ENCODE data around the gene IL7R.

IL7R gene

DNA sequence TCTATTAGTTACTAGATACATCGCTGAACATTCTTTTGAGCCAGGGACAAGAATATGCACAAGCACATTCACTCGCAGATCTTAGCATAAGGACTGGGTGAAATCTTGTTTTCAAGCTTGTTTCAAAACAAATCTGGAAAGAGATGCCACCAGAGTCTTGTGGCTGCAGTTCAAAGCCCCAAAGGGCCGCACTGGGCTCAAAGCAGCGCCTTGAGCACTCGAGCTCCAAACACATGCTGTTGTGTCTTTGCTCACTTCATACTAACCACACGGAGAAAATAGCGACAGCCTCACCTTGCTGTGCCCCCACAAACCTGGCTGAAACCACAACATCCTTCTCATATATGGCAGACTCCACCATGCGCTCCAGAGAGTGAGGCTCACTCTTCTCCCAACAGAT, 34.2 kb upstream of the IL7R start:
- no peak overlapping the region for H3K4me3 ChIP-seq (ENCODE audit: low read depth, low read length)
- H3K79me2 ChIP-seq (ENCODE audit: control insufficient read depth, insufficient read depth, low read length, unreplicated experiment), result no peaks in the 10 kb centered on the region
- no peaks in the 10 kb centered on the region for H3K27me3 ChIP-seq (ENCODE audit: insufficient read depth, low read length)
- H3K4me1 ChIP-seq (ENCODE audit: control insufficient read depth, insufficient read depth, low read length, unreplicated experiment), result no peaks in the 10 kb centered on the region
- no peak overlapping the region for H2AFZ ChIP-seq (ENCODE audit: low read length, unreplicated experiment)
- H3K27ac ChIP-seq (ENCODE audit: low read depth, low read length), result no peak overlapping the region
- H3K36me3 ChIP-seq (ENCODE audit: insufficient read depth, low read length), result no peaks in the 10 kb centered on the region

DNA sequence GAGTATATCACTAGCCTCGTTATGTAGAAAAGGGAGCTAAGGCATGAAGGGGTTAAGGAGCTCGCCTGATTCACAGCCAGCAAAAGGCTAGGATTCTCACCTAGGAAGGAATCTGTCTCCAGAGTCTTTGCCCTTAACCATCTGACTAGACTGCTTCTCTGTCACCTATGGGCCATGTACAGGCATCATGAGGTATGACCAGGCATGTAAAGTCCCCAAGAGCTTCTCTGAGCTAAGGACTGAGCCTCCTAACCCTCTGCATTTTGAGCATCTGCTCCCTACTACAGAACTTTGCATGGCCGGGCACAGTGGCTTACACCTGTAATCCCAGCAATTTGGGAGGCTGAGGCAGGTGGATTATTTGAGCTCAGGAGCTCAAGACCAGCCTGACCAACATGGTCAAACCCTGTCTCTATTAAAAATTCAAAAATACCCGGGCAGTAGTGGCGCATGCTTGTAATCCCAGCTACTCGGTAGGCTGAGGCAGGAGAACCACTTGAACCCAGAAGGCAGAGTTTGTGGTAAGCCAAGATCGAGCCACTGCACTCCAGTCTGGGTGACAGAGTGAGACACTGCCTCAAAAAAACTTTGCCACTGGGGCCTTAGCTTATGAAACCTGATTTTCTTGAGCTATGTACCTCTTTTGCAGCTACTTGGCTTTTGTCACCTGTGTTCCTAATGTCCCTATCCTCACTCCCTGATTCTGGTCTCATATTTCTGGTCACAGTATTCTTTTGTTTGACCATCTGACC, 33.2 kb upstream of the IL7R start:
- Histone ChIP-seq H3K36me3 (ENCODE audit: insufficient read depth, low read length) (no peaks in the 10 kb centered on the region), H2AFZ (ENCODE audit: low read length, unreplicated experiment) (no peak overlapping the region), H3K79me2 (ENCODE audit: control insufficient read depth, insufficient read depth, low read length, unreplicated experiment) (no peaks in the 10 kb centered on the region), H3K4me3 (ENCODE audit: low read depth, low read length) (no peak overlapping the region), H3K27me3 (ENCODE audit: insufficient read depth, low read length) (no peaks in the 10 kb centered on the region), H3K4me1 (ENCODE audit: control insufficient read depth, insufficient read depth, low read length, unreplicated experiment) (no peaks in the 10 kb centered on the region), H3K27ac (ENCODE audit: low read depth, low read length) (no peak overlapping the region)

DNA sequence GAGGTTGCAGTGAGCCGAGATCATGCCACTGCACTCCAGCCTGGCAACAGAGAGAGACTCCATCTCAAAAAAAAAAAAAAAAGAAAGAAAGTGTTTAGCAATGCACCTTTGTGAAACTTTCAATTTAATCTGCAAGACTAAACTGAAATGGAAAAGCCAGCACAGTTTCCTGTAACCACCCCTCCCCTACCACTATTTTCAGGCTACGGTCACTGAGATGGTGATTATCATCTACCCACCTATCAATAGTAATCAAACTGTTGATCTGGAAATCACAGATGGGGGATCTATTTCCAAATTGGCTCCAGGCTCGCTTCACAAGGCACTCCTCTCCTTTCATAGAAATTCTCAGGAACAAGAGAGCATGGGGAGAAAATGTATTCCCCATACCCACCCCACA, 30.6 kb upstream of the IL7R start:
- Histone ChIP-seq H3K27me3 (ENCODE audit: insufficient read depth, low read length) (no peaks in the 10 kb centered on the region), H3K4me3 (ENCODE audit: low read depth, low read length) (no peak overlapping the region), H3K79me2 (ENCODE audit: control insufficient read depth, insufficient read depth, low read length, unreplicated experiment) (no peaks in the 10 kb centered on the region), H3K4me1 (ENCODE audit: control insufficient read depth, insufficient read depth, low read length, unreplicated experiment) (no peaks in the 10 kb centered on the region), H3K36me3 (ENCODE audit: insufficient read depth, low read length) (no peaks in the 10 kb centered on the region), H3K27ac (ENCODE audit: low read depth, low read length) (no peak overlapping the region), H2AFZ (ENCODE audit: low read length, unreplicated experiment) (no peak overlapping the region)

DNA sequence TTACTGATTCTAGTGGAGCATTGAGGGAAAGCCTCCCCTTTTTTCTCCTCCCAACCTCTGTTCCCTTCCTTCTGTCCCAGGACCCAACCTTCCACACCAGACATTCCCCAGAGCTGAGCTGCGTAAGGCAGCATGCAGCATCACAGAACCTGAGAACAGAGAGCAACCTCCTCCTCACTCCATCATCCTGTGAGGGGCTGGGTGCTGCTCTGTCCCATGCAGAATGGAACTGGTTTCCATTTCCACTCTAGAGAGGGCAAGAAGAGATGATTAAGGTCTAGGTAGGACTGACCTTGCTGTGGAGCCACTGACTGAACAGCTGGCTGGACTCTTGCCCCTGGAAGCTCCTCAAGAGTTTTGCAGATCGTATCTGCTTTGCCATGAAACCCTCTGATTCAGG, 30.1 kb upstream of the IL7R start:
- Histone ChIP-seq H3K27me3 (ENCODE audit: insufficient read depth, low read length) (no peaks in the 10 kb centered on the region), H3K4me3 (ENCODE audit: low read depth, low read length) (no peak overlapping the region), H3K79me2 (ENCODE audit: control insufficient read depth, insufficient read depth, low read length, unreplicated experiment) (no peaks in the 10 kb centered on the region), H3K4me1 (ENCODE audit: control insufficient read depth, insufficient read depth, low read length, unreplicated experiment) (no peaks in the 10 kb centered on the region), H3K27ac (ENCODE audit: low read depth, low read length) (no peak overlapping the region), H2AFZ (ENCODE audit: low read length, unreplicated experiment) (no peak overlapping the region), H3K36me3 (ENCODE audit: insufficient read depth, low read length) (no peaks in the 10 kb centered on the region)

DNA sequence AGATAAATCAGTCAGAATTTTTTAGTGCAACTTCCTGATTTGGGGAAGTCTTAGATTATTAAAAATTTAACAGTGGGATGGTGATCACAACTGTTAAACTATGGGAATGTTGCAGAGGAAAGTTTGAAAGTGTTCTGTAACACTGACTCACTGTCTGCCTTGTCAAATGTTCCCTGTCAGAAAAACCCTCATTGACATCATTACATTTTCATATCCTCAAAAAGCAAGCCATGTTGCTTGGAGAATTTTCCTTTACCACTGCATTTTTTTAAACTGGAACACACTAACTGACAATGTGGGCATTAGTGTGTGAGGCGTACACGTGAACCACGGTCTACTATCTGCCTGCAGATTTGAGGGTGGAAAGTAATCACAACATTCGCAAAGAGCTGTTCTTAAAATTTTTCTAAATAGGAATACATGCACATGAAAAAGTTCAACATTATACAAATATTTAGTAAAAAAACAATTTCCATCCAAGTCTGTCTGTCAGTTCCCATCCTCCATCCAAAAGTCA, 28.6 kb upstream of the IL7R start:
- Histone ChIP-seq H3K4me3 (ENCODE audit: low read depth, low read length) (no peak overlapping the region), H3K27ac (ENCODE audit: low read depth, low read length) (no peak overlapping the region), H3K79me2 (ENCODE audit: control insufficient read depth, insufficient read depth, low read length, unreplicated experiment) (no peaks in the 10 kb centered on the region), H3K27me3 (ENCODE audit: insufficient read depth, low read length) (no peaks in the 10 kb centered on the region), H3K4me1 (ENCODE audit: control insufficient read depth, insufficient read depth, low read length, unreplicated experiment) (no peaks in the 10 kb centered on the region), H2AFZ (ENCODE audit: low read length, unreplicated experiment) (no peak overlapping the region), H3K36me3 (ENCODE audit: insufficient read depth, low read length) (no peaks in the 10 kb centered on the region)

DNA sequence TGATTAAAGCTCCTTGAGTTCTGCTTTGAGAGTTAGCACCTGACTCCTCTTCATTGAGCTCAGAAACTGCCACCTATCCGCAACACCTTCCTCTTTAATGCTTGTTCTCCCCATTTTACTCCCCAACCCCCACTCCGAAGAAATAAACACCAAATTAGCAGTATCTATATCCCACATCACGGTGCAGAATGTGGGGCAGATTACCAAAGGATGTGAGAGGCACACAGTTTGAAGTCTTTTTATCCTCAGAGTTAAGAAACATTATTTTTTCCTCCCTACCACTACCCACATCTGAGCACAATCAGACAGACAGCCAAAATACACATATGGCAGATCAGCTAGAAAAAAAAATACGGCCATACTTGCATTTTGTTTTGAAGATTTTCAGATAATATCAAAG, 26.1 kb upstream of the IL7R start:
- Histone ChIP-seq H3K36me3 (ENCODE audit: insufficient read depth, low read length) (no peaks in the 10 kb centered on the region), H3K4me3 (ENCODE audit: low read depth, low read length) (no peak overlapping the region), H2AFZ (ENCODE audit: low read length, unreplicated experiment) (no peak overlapping the region), H3K4me1 (ENCODE audit: control insufficient read depth, insufficient read depth, low read length, unreplicated experiment) (no peaks in the 10 kb centered on the region), H3K27me3 (ENCODE audit: insufficient read depth, low read length) (no peaks in the 10 kb centered on the region), H3K79me2 (ENCODE audit: control insufficient read depth, insufficient read depth, low read length, unreplicated experiment) (no peaks in the 10 kb centered on the region), H3K27ac (ENCODE audit: low read depth, low read length) (no peak overlapping the region)

DNA sequence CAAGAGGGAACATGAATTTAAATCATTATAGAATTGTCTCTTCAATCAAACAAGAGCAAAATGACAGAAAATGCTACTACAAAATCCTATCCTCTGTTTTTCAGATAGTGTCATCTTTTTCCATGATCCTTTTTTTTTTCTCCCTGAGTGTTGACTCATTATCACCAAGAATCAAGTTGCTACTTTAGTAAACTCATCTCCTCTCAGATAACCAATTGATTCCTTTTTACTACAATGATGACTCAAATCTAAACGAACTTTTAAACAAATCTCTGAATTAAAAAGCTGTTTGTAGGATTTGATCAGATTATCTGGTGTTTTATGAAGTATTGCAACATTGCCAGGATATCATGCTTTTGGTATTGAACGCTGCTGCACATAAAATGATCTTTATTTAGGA, 23.9 kb upstream of the IL7R start:
- no peak overlapping the region for H3K4me3 ChIP-seq (ENCODE audit: low read depth, low read length)
- H3K4me1 ChIP-seq (ENCODE audit: control insufficient read depth, insufficient read depth, low read length, unreplicated experiment), result no peaks in the 10 kb centered on the region
- H3K36me3 ChIP-seq (ENCODE audit: insufficient read depth, low read length), result no peaks in the 10 kb centered on the region
- H3K27me3 ChIP-seq (ENCODE audit: insufficient read depth, low read length), result no peaks in the 10 kb centered on the region
- no peak overlapping the region for H2AFZ ChIP-seq (ENCODE audit: low read length, unreplicated experiment)
- no peaks in the 10 kb centered on the region for H3K79me2 ChIP-seq (ENCODE audit: control insufficient read depth, insufficient read depth, low read length, unreplicated experiment)
- no peak overlapping the region for H3K27ac ChIP-seq (ENCODE audit: low read depth, low read length)

DNA sequence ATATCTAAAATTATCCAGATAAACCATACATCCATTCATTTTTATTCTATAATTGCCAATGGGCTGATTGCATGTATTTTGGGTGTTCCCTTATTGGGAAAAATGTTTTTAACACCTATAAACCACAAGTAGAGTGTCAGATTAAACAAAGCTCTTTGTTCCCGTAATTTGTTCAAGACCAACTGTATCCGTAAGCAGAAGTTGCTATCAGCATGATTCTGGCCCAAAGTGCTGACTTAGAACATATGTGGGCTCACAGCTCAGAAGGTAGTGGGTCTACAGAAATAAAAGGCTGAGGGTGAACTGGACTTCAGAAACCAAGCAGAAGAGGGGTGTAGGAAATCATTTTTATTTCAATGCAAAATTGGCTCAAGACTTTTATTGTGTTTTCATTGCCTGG, 23.5 kb upstream of the IL7R start:
- peaks cover 3% of the 10 kb centered on the region for H3K4me1 ChIP-seq (ENCODE audit: control insufficient read depth, insufficient read depth, low read length, unreplicated experiment)
- no peaks in the 10 kb centered on the region for H3K27me3 ChIP-seq (ENCODE audit: insufficient read depth, low read length)
- no peak overlapping the region for H2AFZ ChIP-seq (ENCODE audit: low read length, unreplicated experiment)
- no peak overlapping the region for H3K4me3 ChIP-seq (ENCODE audit: low read depth, low read length)
- no peak overlapping the region for H3K27ac ChIP-seq (ENCODE audit: low read depth, low read length)
- H3K79me2 ChIP-seq (ENCODE audit: control insufficient read depth, insufficient read depth, low read length, unreplicated experiment), result no peaks in the 10 kb centered on the region
- H3K36me3 ChIP-seq (ENCODE audit: insufficient read depth, low read length), result no peaks in the 10 kb centered on the region

DNA sequence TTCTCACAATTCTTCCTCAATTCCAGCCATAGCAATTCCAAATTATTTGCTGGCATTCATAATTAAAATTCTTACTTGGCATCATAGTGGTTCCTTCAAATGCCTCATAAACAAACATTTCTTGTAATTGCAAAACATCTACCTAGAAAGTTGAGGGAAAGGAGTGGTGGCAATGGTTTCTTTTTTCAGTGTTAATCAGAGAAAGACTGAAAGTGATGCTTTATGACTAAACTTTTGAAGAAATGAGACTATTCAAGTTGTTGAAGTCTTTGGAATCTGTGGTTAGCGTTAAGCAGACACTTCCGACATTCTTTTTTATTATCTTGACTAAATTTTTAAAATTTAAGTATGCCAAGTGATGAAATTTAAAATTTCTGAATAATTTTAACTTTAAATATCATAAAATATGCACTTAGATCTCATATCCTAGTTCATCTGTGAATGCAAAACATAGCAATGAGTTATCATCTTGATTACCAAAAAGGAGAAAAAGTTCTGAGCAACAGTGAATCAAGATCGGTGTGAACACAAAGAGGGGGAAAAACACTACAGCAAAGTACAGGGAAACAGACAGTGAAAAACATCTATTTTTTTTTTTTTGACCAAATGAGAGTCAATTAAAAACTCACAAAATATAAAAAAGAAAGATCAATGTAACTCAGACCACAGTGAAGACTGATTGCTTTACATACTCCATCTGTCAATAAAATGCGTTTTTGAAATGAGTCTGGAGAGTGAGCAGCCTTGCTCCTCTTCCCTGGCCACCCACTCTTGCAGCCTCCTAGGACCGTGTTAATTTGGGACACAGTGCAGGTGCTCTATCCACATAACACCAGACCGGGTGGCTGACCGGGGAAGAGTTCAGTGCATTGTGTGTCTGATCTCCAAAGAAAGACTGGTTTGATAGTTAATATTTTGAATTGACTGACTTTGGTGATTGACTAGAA, 20.6 kb upstream of the IL7R start:
- no peak overlapping the region for H3K4me3 ChIP-seq (ENCODE audit: low read depth, low read length)
- H3K27ac ChIP-seq (ENCODE audit: low read depth, low read length), result no peak overlapping the region
- peaks cover 10% of the 10 kb centered on the region for H3K4me1 ChIP-seq (ENCODE audit: control insufficient read depth, insufficient read depth, low read length, unreplicated experiment)
- no peaks in the 10 kb centered on the region for H3K36me3 ChIP-seq (ENCODE audit: insufficient read depth, low read length)
- no peak overlapping the region for H2AFZ ChIP-seq (ENCODE audit: low read length, unreplicated experiment)
- H3K79me2 ChIP-seq (ENCODE audit: control insufficient read depth, insufficient read depth, low read length, unreplicated experiment), result no peaks in the 10 kb centered on the region
- H3K27me3 ChIP-seq (ENCODE audit: insufficient read depth, low read length), result no peaks in the 10 kb centered on the region

DNA sequence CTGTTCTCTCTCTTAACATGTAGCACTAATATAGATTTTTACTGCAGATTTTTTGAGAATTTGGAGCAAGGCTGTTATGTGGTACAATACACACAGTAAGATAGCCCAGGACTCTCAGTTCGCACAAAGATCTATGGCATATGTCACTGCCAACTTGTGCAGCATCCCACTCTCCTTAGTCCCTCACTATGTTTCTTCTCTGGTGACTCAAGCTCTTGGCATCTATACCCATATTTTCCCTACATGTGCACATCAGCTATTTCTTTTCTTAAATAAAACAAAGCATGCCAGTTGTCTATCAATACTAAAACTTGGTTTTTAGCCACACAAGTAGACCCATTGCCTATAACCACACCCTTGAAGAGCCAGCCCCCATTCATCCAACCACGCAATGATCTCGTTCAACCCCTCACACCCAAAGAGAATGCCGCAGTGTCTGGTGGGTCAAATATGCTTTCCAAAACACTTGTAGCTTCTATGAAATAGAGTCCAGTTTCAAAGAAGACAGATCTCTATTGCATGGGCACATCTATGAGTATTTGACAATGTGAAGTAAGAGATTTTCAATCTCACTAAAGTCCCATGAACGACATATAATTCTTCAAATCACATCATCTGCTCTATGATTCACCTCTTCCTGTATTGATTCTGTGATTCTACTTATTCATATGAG, 18.2 kb upstream of the IL7R start:
- no peaks in the 10 kb centered on the region for H3K79me2 ChIP-seq (ENCODE audit: control insufficient read depth, insufficient read depth, low read length, unreplicated experiment)
- peak overlapping the region; percentile 40 for H2AFZ ChIP-seq (ENCODE audit: low read length, unreplicated experiment)
- H3K27ac ChIP-seq (ENCODE audit: low read depth, low read length), result peak overlapping the region; percentile 69
- H3K27me3 ChIP-seq (ENCODE audit: insufficient read depth, low read length), result no peaks in the 10 kb centered on the region
- peak overlapping the region; percentile 30; the same call in 1 of the 2 replicates for H3K4me3 ChIP-seq (ENCODE audit: low read depth, low read length)
- peaks cover 10% of the 10 kb centered on the region for H3K4me1 ChIP-seq (ENCODE audit: control insufficient read depth, insufficient read depth, low read length, unreplicated experiment)
- no peaks in the 10 kb centered on the region for H3K36me3 ChIP-seq (ENCODE audit: insufficient read depth, low read length)

All from ACC112 (cell line).